SK-N-MC (cell line): ENCODE measurements around the gene COPE.
A peak's percentile ranks its signal among the peaks of the same experiment; 100 is the strongest.

ENCODE experiments used
- DNase-seq: peaks from one replicate; pipeline ENCODE4 v3.0.0-alpha.2; 2011; ENCODE audit warnings: low read depth, low spot score
- H3K27ac ChIP-seq: fragments of 200-600 bp; sonication (generic); 2 replicates; pipeline ENCODE4 v1.5.1; 2016; ENCODE audit warnings: mixed run types
- H3K36me3 ChIP-seq: fragments of 200-600 bp; sonication (generic); 2 replicates; pipeline ENCODE4 v1.6.1; 2017; ENCODE audit warnings: antibody characterized with exemption, low read length, mixed read lengths; ENCODE audit not compliant: insufficient read depth
- H3K4me3 ChIP-seq: fragments of 200-600 bp; sonication (generic); 2 replicates; pipeline ENCODE4 v1.5.1; 2016
- H3K9ac ChIP-seq: fragments of 200-600 bp; sonication (generic); 2 replicates; pipeline ENCODE4 v1.8.0; 2017; ENCODE audit warnings: mixed run types, mixed read lengths; ENCODE audit not compliant: insufficient read length
- H3K9me3 ChIP-seq: fragments of 200-600 bp; sonication (generic); 2 replicates; pipeline ENCODE4 v1.6.1; 2017; ENCODE audit warnings: low read depth, mild to moderate bottlenecking, antibody characterized with exemption, low read length, moderate library complexity, mixed read lengths
- EZH2 ChIP-seq: fragments of 200-600 bp; sonication (generic); IDR thresholded peaks from one replicate; pipeline ENCODE4 v1.6.1; 2017; ENCODE audit warnings: antibody characterized with exemption
- FOXP2 ChIP-seq: optimal IDR thresholded peaks from 2 replicates; pipeline ENCODE3; 2011; ENCODE audit warnings: mild to moderate bottlenecking, moderate library complexity; ENCODE audit not compliant: insufficient read depth; ENCODE audit errors: extremely low read length, control extremely low read depth
- POLR2AphosphoS5 ChIP-seq: IDR thresholded peaks from 2 replicates; pipeline ENCODE4 v1.6.1; 2012; ENCODE audit warnings: mild to moderate bottlenecking, low read depth, low read length, borderline replicate concordance

The COPE gene

DNA sequence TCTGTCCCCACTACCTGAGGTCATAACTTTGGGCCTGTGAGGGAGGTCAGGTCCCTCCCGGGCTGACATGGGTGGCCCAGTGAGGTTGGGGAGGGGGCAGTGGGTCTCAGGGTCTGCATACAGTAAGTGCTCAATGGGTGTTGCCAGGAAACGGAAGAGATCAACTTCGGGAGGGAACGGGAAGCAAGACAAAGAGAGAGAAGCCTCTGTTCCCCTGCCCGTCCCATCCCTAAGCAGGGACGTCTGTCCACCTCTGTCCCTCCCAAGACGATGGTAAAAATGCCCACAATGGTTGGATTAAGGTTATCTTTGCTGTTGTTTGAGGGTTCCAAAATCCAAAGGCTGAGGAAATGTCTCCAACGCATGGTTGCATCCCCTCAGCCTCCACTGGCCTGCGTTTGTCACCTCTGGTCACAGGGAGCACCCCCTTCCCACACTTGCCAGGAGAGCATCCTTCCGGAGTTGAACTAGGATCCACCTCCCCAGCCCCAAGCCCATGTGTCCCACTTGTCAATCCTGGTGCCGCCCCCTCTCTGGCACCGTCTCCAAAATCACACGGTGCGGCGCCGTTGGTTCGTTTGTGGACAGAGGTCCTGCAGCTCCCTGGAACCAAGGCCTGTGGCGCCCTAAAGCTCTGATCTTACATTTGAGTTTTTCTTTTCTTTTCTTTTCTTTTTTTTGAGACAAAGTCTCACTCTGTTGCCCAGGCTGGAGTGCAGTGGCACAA lies 22.6 kb upstream of the COPE start:
- Histone ChIP-seq H3K9ac (no peak overlapping the region), H3K9me3 (no peaks in the 10 kb centered on the region), H3K4me3 (no peak overlapping the region), H3K36me3 (no peaks in the 10 kb centered on the region), H3K27ac (no peak overlapping the region)
- DNase-seq: no peak
- TF ChIP-seq POLR2AphosphoS5 (no peak), FOXP2 (no peak), EZH2 (no peak)

DNA sequence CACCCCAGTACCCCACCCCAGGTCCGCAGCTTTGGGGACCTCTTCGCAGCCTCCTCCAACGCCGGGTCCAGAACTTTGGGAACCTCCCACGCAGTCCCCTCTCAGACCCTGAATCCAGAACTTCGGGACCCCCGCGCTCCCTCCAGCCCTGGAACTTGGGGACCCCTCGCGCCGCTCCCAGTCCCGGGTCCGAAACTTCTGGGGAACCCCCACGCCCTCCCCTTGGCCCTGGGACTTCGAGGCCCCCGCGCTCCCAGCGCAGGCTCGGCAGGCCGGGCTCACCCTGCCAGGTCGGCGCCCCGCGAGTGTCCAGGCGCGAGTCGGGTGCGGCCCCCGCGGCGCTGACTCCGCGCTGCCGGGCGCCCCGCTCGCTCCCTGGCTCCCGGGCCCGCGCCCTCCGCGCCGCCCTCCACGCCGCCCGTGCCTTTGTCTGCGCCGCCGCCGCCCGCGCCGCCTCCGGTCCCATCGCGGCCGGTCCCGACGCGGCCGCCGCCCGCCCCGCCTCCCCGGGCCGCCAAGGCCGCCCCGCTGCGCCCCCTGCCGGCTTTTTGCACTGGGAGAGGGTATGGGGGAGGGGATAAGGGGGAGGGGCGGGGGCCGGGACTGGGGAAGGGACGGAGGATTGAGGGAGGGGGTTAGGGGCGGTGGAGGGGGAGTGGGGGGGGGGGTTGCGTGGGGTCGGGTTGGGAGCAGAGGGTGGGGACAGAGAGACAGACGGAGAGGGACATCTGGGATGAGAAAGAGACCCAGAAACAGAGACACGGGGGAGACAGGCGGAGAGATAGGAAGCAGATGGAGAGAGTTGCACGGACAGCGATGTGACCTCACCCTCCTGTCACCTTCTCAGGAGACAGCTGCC lies 21.8 kb upstream of the COPE start, which contains the start of gene HOMER3:
Gene HOMER3, minus strand, starts transcription at position 449 of the 859 bp plus-strand sequence. CDS start 2,235 bp downstream, outside the sequence.
- no peak for DNase-seq
- H3K36me3 ChIP-seq: no peaks in the 10 kb centered on the region
- TF ChIP-seq POLR2AphosphoS5 (no peak), FOXP2 (no peak), EZH2 (no peak)
- peak within 1 kb of the TSS; percentile 75 for H3K9ac ChIP-seq
- H3K9me3 ChIP-seq: no peaks in the 10 kb centered on the region
- H3K4me3 ChIP-seq: peak within 1 kb of the TSS; percentile 87
- no peak within 1 kb of the TSS for H3K27ac ChIP-seq

DNA sequence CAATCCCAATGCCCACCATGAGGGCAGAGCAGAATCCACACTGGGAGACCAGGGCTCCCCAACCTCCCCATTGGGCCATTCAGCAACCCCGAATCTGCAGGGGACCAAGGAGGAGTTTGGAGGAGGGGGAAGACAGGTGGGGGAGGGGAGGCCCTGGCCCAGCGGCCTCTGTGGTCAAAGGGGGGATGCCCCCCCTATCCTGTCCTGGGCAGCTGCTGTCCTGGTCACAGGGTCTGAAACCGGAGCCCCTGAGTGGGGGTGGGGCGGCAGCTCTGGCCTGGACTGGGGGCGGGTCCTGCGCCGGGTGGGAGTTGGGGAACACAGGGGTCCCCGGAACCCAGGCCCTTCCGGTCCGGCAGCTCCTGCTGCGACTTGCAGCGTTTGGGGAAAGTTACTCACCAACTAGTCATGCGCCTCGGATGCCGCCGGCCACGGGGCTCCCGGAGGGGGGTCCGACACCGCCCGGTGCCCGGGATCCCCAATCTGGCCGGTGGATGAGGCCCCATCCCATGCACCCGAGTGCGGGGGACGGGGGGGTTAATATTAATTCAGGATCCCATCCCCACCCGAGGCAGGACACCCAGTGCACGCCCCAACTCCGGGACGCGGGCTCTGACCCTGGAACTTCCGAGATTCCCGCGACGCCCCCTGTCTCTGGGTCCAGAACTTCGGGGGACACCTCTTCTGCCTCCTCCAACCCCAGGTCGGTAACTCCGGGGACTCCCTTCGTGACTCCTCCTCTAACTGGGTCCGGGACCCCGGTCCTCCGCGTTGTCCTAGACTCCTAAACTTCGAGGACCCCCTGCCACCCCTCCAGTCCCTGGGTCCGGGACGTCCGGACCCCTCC lies 21.0 kb upstream of the COPE start:
- no peaks in the 10 kb centered on the region for H3K9me3 ChIP-seq
- peak overlapping the region; percentile 75 for H3K9ac ChIP-seq
- DNase-seq: no peak
- TF ChIP-seq EZH2 (no peak), FOXP2 (no peak), POLR2AphosphoS5 (no peak)
- H3K36me3 ChIP-seq: no peaks in the 10 kb centered on the region
- peak overlapping the region; percentile 87 for H3K4me3 ChIP-seq
- no peak overlapping the region for H3K27ac ChIP-seq

DNA sequence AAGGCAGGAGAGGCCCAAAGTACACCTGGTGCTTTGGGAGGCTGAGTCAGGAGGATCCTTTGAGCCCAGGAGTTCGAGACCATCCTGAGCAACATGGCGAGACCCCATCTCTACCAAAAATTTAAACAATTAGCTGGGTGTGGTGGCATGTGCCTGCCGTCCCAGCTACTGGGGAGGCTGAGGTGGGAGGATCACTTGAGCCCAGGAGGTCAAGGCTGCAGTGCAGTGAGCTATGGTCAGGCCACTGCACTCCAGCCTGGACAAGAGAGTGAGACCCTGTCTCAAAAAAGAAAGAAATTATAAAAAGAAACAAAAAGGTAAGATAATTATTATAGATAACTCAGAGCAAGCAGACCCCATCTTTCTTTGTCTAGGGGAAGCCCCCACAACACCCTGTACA lies 20.0 kb upstream of the COPE start:
- H3K36me3 ChIP-seq: no peaks in the 10 kb centered on the region
- no peak for TF ChIP-seq FOXP2
- TF ChIP-seq EZH2: no peak
- no peak for TF ChIP-seq POLR2AphosphoS5
- H3K4me3 ChIP-seq: no peak overlapping the region
- no peak for DNase-seq
- H3K9me3 ChIP-seq: no peaks in the 10 kb centered on the region
- no peak overlapping the region for H3K9ac ChIP-seq
- H3K27ac ChIP-seq: no peak overlapping the region

GRCh38 chr19:18933297-18933696 lies 14.1 kb upstream of the COPE start:
- H3K4me3 ChIP-seq: no peak overlapping the region
- DNase-seq: no peak
- no peak overlapping the region for H3K27ac ChIP-seq
- H3K9ac ChIP-seq: no peak overlapping the region
- H3K9me3 ChIP-seq: no peaks in the 10 kb centered on the region
- TF ChIP-seq EZH2 (no peak), FOXP2 (no peak), POLR2AphosphoS5 (no peak)
- no peaks in the 10 kb centered on the region; the same call in 1 of the 2 replicates for H3K36me3 ChIP-seq

- no peak for TF ChIP-seq POLR2AphosphoS5
- no peak for TF ChIP-seq EZH2
- no peak for TF ChIP-seq FOXP2
- Histone ChIP-seq H3K9ac (no peak overlapping the region), H3K9me3 (no peaks in the 10 kb centered on the region), H3K4me3 (no peak overlapping the region), H3K27ac (no peak overlapping the region), H3K36me3 (no peaks in the 10 kb centered on the region; the same call in 1 of the 2 replicates)
- no peak for DNase-seq
These were observed 13.1 kb upstream of the COPE start for GRCh38 chr19:18932216-18932841.

GRCh38 chr19:18931316-18932162 lies 12.4 kb upstream of the COPE start:
- Histone ChIP-seq H3K9ac (no peak overlapping the region), H3K36me3 (no peaks in the 10 kb centered on the region; the same call in 1 of the 2 replicates), H3K27ac (no peak overlapping the region)

More at GRCh38 chr19:18931316-18932162, 12.4 kb upstream of the COPE start:
- Histone ChIP-seq H3K9me3 (no peaks in the 10 kb centered on the region), H3K4me3 (no peak overlapping the region)
- no peak for DNase-seq
- TF ChIP-seq POLR2AphosphoS5 (no peak), FOXP2 (no peak), EZH2 (no peak)
